ENCODE results near the gene SNRPE.

GRCh38 chr1:203813581-203814341 is 47.6 kb upstream of the SNRPE start:
- no peak for TF ChIP-seq CTCF (conservative IDR thresholded peaks at IDR 0.05 in 1 of 2, IDR thresholded peaks at IDR 0.05 in 1 of 2; ENCODE audit: extremely low read depth in 1 of 2, insufficient read depth in 1 of 2, low read depth in 1 of 2, low read length in 2 of 2)
- TF ChIP-seq EZH2 (IDR thresholded peaks at IDR 0.05; ENCODE audit: borderline replicate concordance, low read length), result no peak

Measured in mammary epithelial cell (primary cell).